GM23338 (cell line): ENCODE data around the gene TET2. TPM values are rescaled to one million over a fixed set of nuclear protein-coding genes. Genes with fewer than 3 reads are reported as not detected.

ENCODE experiments used
- ATAC-seq: fragments of 200-7000 bp; cut with Tn5 transposase; 3 replicates; pipeline ENCODE4 v1.9.1; 2020
- DNase-seq: peaks from one replicate; pipeline ENCODE4 v3.0.0-alpha.2; 2015; ENCODE audit warnings: low spot score
- H2AFZ ChIP-seq: fragments of 200-600 bp; sonication (generic); 2 replicates; pipeline ENCODE4 v1.8.0; 2016; ENCODE audit warnings: antibody characterized with exemption, mild to moderate bottlenecking, moderate library complexity
- H3F3A ChIP-seq: fragments of 200-600 bp; sonication (generic); replicated peaks from 2 replicates; pipeline ENCODE4 v1.8.0; 2017; ENCODE audit warnings: antibody characterized with exemption, mixed run types, low read depth
- H3K27ac ChIP-seq: fragments of 200-600 bp; sonication (generic); 2 replicates; pipeline ENCODE4 v1.6.1; 2016; ENCODE audit warnings: low read depth
- H3K27me3 ChIP-seq: fragments of 200-600 bp; sonication (generic); 2 replicates; pipeline ENCODE4 v1.8.0; 2016; ENCODE audit warnings: mild to moderate bottlenecking, mixed run types, moderate library complexity; ENCODE audit not compliant: insufficient read depth
- H3K36me3 ChIP-seq: fragments of 200-600 bp; sonication (generic); 2 replicates; pipeline ENCODE4 v1.8.0; 2016; ENCODE audit warnings: mild to moderate bottlenecking; ENCODE audit not compliant: insufficient read depth
- H3K4me1 ChIP-seq: fragments of 200-600 bp; sonication (generic); 2 replicates; pipeline ENCODE4 v1.8.0; 2016; ENCODE audit warnings: mild to moderate bottlenecking, moderate library complexity; ENCODE audit not compliant: insufficient read depth
- H3K4me2 ChIP-seq: fragments of 200-600 bp; sonication (generic); 2 replicates; pipeline ENCODE4 v1.7.1; 2017; ENCODE audit warnings: mixed run types
- H3K4me3 ChIP-seq: fragments of 200-600 bp; sonication (generic); 2 replicates; pipeline ENCODE4 v1.6.1; 2016; ENCODE audit warnings: mixed run types
- H3K79me2 ChIP-seq: fragments of 200-600 bp; sonication (generic); replicated peaks from 2 replicates; pipeline ENCODE4 v1.8.0; 2017; ENCODE audit warnings: mild to moderate bottlenecking; ENCODE audit not compliant: insufficient read depth
- H3K9me2 ChIP-seq: fragments of 200-600 bp; sonication (generic); 2 replicates; pipeline ENCODE4 v1.8.0; 2017; ENCODE audit not compliant: insufficient read depth
- H4K20me1 ChIP-seq: fragments of 200-600 bp; sonication (generic); replicated peaks from 2 replicates; pipeline ENCODE4 v1.8.0; 2017; ENCODE audit warnings: mild to moderate bottlenecking; ENCODE audit not compliant: insufficient read depth
- H3K27ac Mint-ChIP-seq: 2 replicates; pipeline ENCODE4 v1.8.0; 2020; ENCODE audit warnings: inconsistent platforms, mild to moderate bottlenecking, moderate library complexity, mixed read lengths
- H3K27me3 Mint-ChIP-seq: 3 replicates; pipeline ENCODE4 v1.8.0; 2022; ENCODE audit warnings: low read depth, mild to moderate bottlenecking, moderate library complexity, mixed read lengths, inconsistent platforms; ENCODE audit not compliant: insufficient read depth, poor library complexity
- H3K36me3 Mint-ChIP-seq: 3 replicates; pipeline ENCODE4 v1.8.0; 2021; ENCODE audit warnings: low read depth, mild to moderate bottlenecking, inconsistent platforms, moderate library complexity, mixed read lengths
- H3K4me1 Mint-ChIP-seq: 3 replicates; pipeline ENCODE4 v1.8.0; 2020; ENCODE audit warnings: mild to moderate bottlenecking, inconsistent platforms, mixed read lengths
- H3K4me3 Mint-ChIP-seq: 3 replicates; pipeline ENCODE4 v1.8.0; 2021; ENCODE audit warnings: moderate library complexity, mild to moderate bottlenecking, inconsistent platforms, mixed read lengths
- H3K9me3 Mint-ChIP-seq: 3 replicates; pipeline ENCODE4 v1.8.0; 2020; ENCODE audit warnings: moderate library complexity, mild to moderate bottlenecking, inconsistent platforms, mixed read lengths
- CREB1 ChIP-seq: fragments of 250-450 bp; sonication (Bioruptor Pico); IDR thresholded peaks from 2 replicates; pipeline ENCODE4 v1.5.0; 2020; ENCODE audit warnings: low read depth, mild to moderate bottlenecking, moderate library complexity
- CTCF ChIP-seq, 2 experiments: fragments of 200-600 bp in 1 of 2; sonication (generic) in 1 of 2; conservative IDR thresholded peaks; 2 replicates each; pipeline versions ENCODE4 v1.5.1 to v1.6.1; 2016 to 2017; ENCODE audit warnings: antibody characterized with exemption in 2 of 2, low read depth in 2 of 2, mild to moderate bottlenecking in 2 of 2, moderate library complexity in 1 of 2
- ETS1 ChIP-seq: IDR thresholded peaks from 2 replicates; pipeline ENCODE4 v1.6.1; 2016; ENCODE audit warnings: antibody characterized with exemption
- EZH2 ChIP-seq: fragments of 200-600 bp; sonication (generic); IDR thresholded peaks from one replicate; pipeline ENCODE4 v1.8.0; 2017; ENCODE audit warnings: antibody characterized with exemption, mild to moderate bottlenecking, low read depth; ENCODE audit not compliant: unreplicated experiment
- EZH2phosphoT487 ChIP-seq: fragments of 200-600 bp; sonication (generic); IDR thresholded peaks from one replicate; pipeline ENCODE4 v1.8.1; 2018; ENCODE audit warnings: antibody characterized with exemption; ENCODE audit not compliant: unreplicated experiment
- JUNB ChIP-seq: IDR thresholded peaks from one replicate; pipeline ENCODE4 v1.6.1; 2016; ENCODE audit warnings: antibody characterized with exemption; ENCODE audit not compliant: unreplicated experiment
- NANOG ChIP-seq: IDR thresholded peaks from 2 replicates; pipeline ENCODE4 v1.6.1; 2016; ENCODE audit warnings: antibody characterized with exemption, borderline replicate concordance
- POLR2AphosphoS5 ChIP-seq: IDR thresholded peaks from 2 replicates; pipeline ENCODE4 v1.6.1; 2016; ENCODE audit warnings: antibody characterized with exemption, low read depth
- REST ChIP-seq: IDR thresholded peaks from one replicate; pipeline ENCODE4 v1.6.1; 2018; ENCODE audit warnings: antibody characterized with exemption; ENCODE audit not compliant: unreplicated experiment
- STAT1 ChIP-seq: IDR thresholded peaks from one replicate; pipeline ENCODE4 v1.6.1; 2016; ENCODE audit warnings: antibody characterized with exemption; ENCODE audit not compliant: unreplicated experiment
- ZNF114 ChIP-seq: fragments of 250-450 bp; sonication (Bioruptor Pico); IDR thresholded peaks from 2 replicates; pipeline ENCODE4 v1.5.0; 2020; ENCODE audit warnings: mild to moderate bottlenecking, moderate library complexity
- ZNF331 ChIP-seq: fragments of 250-450 bp; sonication (Bioruptor Pico); IDR thresholded peaks from 2 replicates; pipeline ENCODE4 v1.5.0; 2020; ENCODE audit warnings: low read depth, mild to moderate bottlenecking, moderate library complexity
- ZNF462 ChIP-seq: fragments of 250-450 bp; sonication (Bioruptor Pico); IDR thresholded peaks from 2 replicates; pipeline ENCODE4 v1.5.0; 2020; ENCODE audit warnings: mild to moderate bottlenecking, moderate library complexity
- polyA plus RNA-seq: library from polyadenylated mRNA; unstranded; fragments of >200 nt; fragmentation: Nextera tagmentation; extraction: Ambion mirVana; gene quantifications from 2 replicates; pipeline ENCODE4 v1.2.1, GENCODE V29; 2016
- total RNA-seq: library from RNA; depleted of rRNA; stranded (reverse); fragments of >200 nt; shearing (Covaris generic); gene quantifications from 2 replicates; pipeline ENCODE4 v1.2.3, GENCODE V29; 2014

Gene TET2
- total and polyA plus RNA-seq, 2 experiments from 2014 or later = 1.2 to 2.2 TPM

- Mint-ChIP-seq H3K36me3 (no peaks in the 10 kb centered on the region), H3K4me3 (no peak overlapping the region), H3K27ac (no peak overlapping the region), H3K4me1 (no peaks in the 10 kb centered on the region), H3K9me3 (no peaks in the 10 kb centered on the region), H3K27me3 (peaks cover 6% of the 10 kb centered on the region)
- H3K4me2 ChIP-seq = no peak overlapping the region
- no peak for DNase-seq
- H3K36me3 ChIP-seq = no peaks in the 10 kb centered on the region
- no peak overlapping the region for H3K4me3 ChIP-seq
- no peak overlapping the region for H3K27ac ChIP-seq
- H4K20me1 ChIP-seq = no peaks in the 10 kb centered on the region
- H3K9me2 ChIP-seq = no peaks in the 10 kb centered on the region
- peaks cover 24% of the 10 kb centered on the region for H3K27me3 ChIP-seq
- no peaks in the 10 kb centered on the region for H3K4me1 ChIP-seq
- no peak overlapping the region for H2AFZ ChIP-seq
- no peak for TF ChIP-seq CREB1 (CRISPR knock-in tag)
- TF ChIP-seq ZNF114 = no peak
- no peak for TF ChIP-seq STAT1
- TF ChIP-seq JUNB = no peak
- no peak for TF ChIP-seq EZH2phosphoT487
- no peak for TF ChIP-seq NANOG
- no peak for TF ChIP-seq ZNF331
- TF ChIP-seq EZH2 = no peak
- TF ChIP-seq CTCF (conservative IDR thresholded peaks at IDR 0.05; ENCODE audit: low read depth in 2 of 2) = no peak
- TF ChIP-seq REST = no peak
- no peak for TF ChIP-seq ETS1
- no peak for TF ChIP-seq POLR2AphosphoS5
- no peak for TF ChIP-seq ZNF462 (CRISPR knock-in tag)
- no peaks in the 10 kb centered on the region for H3K79me2 ChIP-seq
- H3F3A ChIP-seq = no peaks in the 10 kb centered on the region
- no peak for ATAC-seq
These were observed 9.4 kb upstream of the TET2 start for GRCh38 chr4:105137121-105137875.
